GM12878 (cell line): ENCODE results near the gene PRR13. TPM values are rescaled to one million over a fixed set of nuclear protein-coding genes. Genes with fewer than 3 reads are reported as not detected.
"Not testable (repeated sequence)": the region's sequence is repeated elsewhere in the genome, so short reads cannot be mapped to it uniquely, and the experiment has no call there.

Experiments used
- ATAC-seq: fragments of 200-7000 bp; cut with Tn5 transposase; 3 replicates; pipeline ENCODE4 v1.9.1; 2020; ENCODE audit warnings: mild to moderate bottlenecking, moderate library complexity
- BruUV-seq: library from RNA; stranded (reverse); fragments of 400-500 nt; replicated peaks from 2 replicates; lab custom pipeline; 2021; lab: Mats Ljungman, UMichigan
- CTCF ChIA-PET: fragments of 300-600 bp; sonication (Branson Sonifier 250); formaldehyde crosslinking; extraction: SDS; loops from one replicate; lab custom pipeline; 2021; ENCODE audit warnings: inconsistent platforms; lab: Yijun Ruan, JAX
- POLR2A ChIA-PET: fragments of 350-600 bp; formaldehyde crosslinking; extraction: SDS; loops from one replicate; lab custom pipeline; 2021; ENCODE audit warnings: inconsistent platforms; lab: Charles Lee
- RAD21 ChIA-PET: fragments of 300-600 bp; sonication (Branson Sonifier 250); formaldehyde crosslinking; loops from one replicate; lab custom pipeline; 2023; ENCODE audit warnings: antibody characterized with exemption; ENCODE audit not compliant: unreplicated experiment; lab: Charles Lee
- SMC1A ChIA-PET: fragments of 300-600 bp; sonication (Branson Sonifier 250); formaldehyde crosslinking; loops from one replicate; lab custom pipeline; 2023; ENCODE audit not compliant: unreplicated experiment, uncharacterized antibody; lab: Charles Lee
- DNase-seq: peaks from one replicate; pipeline ENCODE4 v3.0.0-alpha.2; 2011; ENCODE audit warnings: low read depth, low spot score
- FAIRE-seq: peaks from 3 replicates; lab custom pipeline; 2011; peaks lifted over from hg19 to GRCh38; lab: Jason Lieb, UNC
- H2AFZ ChIP-seq: 2 replicates; pipeline ENCODE4 v1.6.0; 2011; ENCODE audit warnings: low read depth, low read length, control low read depth; ENCODE audit not compliant: control insufficient read depth
- H3K27ac ChIP-seq: 2 replicates; pipeline ENCODE4 v1.5.1; 2011; ENCODE audit warnings: control low read depth; ENCODE audit not compliant: control insufficient read depth, insufficient read depth
- H3K27me3 ChIP-seq, 2 experiments: replicated peaks in 1 of 2; 2 replicates each; pipeline versions ENCODE4 v1.6.0 to v1.6.1; 2011; ENCODE audit warnings: low read length in 1 of 2; ENCODE audit not compliant: control insufficient read depth in 2 of 2, insufficient read depth in 2 of 2
- H3K36me3 ChIP-seq, 2 experiments: 2 replicates each; pipeline ENCODE4 v1.5.1; 2011; ENCODE audit warnings: low read length in 1 of 2; ENCODE audit not compliant: control insufficient read depth in 2 of 2, insufficient read depth in 2 of 2
- H3K4me1 ChIP-seq: 2 replicates; pipeline ENCODE4 v1.6.1; 2011; ENCODE audit warnings: mild to moderate bottlenecking, low read length, moderate library complexity, mixed read lengths; ENCODE audit not compliant: control insufficient read depth, insufficient read depth
- H3K4me2 ChIP-seq: 2 replicates; pipeline ENCODE4 v1.6.0; 2011; ENCODE audit warnings: control low read depth; ENCODE audit not compliant: control insufficient read depth, insufficient read depth
- H3K4me3 ChIP-seq: fragments of 200-600 bp; sonication (generic); 2 replicates; pipeline ENCODE4 v1.5.1; 2016
- H3K79me2 ChIP-seq: 2 replicates; pipeline ENCODE4 v1.6.0; 2011; ENCODE audit warnings: low read length; ENCODE audit not compliant: control insufficient read depth, insufficient read depth
- H3K9ac ChIP-seq: 2 replicates; pipeline ENCODE4 v1.8.0; 2011; ENCODE audit warnings: low read length, control low read depth, mixed read lengths; ENCODE audit not compliant: control insufficient read depth, insufficient read depth
- H3K9me3 ChIP-seq: replicated peaks from 3 replicates; pipeline ENCODE4 v1.5.1; 2011; ENCODE audit warnings: mild to moderate bottlenecking, low read length; ENCODE audit not compliant: control insufficient read depth, insufficient read depth
- H4K20me1 ChIP-seq: 2 replicates; pipeline ENCODE4 v1.6.0; 2011; ENCODE audit not compliant: control insufficient read depth, insufficient read depth
- FOXM1 ChIP-seq: IDR thresholded peaks from 2 replicates; pipeline ENCODE4 v1.6.1; 2012; ENCODE audit warnings: low read depth, mild to moderate bottlenecking, inconsistent platforms, low read length, moderate library complexity
- IKZF2 ChIP-seq, 2 experiments: fragments of 450-650 bp; IDR thresholded peaks; 2 replicates each; pipeline ENCODE4 v1.6.1; 2017; ENCODE audit warnings: mild to moderate bottlenecking in 2 of 2, moderate library complexity in 2 of 2
- JUNB ChIP-seq: IDR thresholded peaks from 2 replicates; pipeline ENCODE4 v1.6.1; 2016; ENCODE audit warnings: antibody characterized with exemption, mild to moderate bottlenecking
- PKNOX1 ChIP-seq: fragments of 450-650 bp; IDR thresholded peaks from 2 replicates; pipeline ENCODE4 v1.6.1; 2016; ENCODE audit warnings: mild to moderate bottlenecking
- PML ChIP-seq: IDR thresholded peaks from 2 replicates; pipeline ENCODE4 v1.6.1; 2012; ENCODE audit warnings: low read length, inconsistent platforms
- RUNX3 ChIP-seq: IDR thresholded peaks from 2 replicates; pipeline ENCODE4 v1.6.1; 2012; ENCODE audit warnings: low read length, inconsistent platforms
- SMARCA5 ChIP-seq: fragments of 450-650 bp; IDR thresholded peaks from 2 replicates; pipeline ENCODE4 v1.6.1; 2017; ENCODE audit warnings: mild to moderate bottlenecking
- SPI1 ChIP-seq: IDR thresholded peaks from 2 replicates; pipeline ENCODE4 v1.6.1; 2011; ENCODE audit warnings: low read depth, mild to moderate bottlenecking, low read length, moderate library complexity, borderline replicate concordance; ENCODE audit not compliant: insufficient read depth
- ZNF384 ChIP-seq: IDR thresholded peaks from 2 replicates; pipeline ENCODE4 v1.6.1; 2012; ENCODE audit warnings: low read depth, mild to moderate bottlenecking, low read length, improper control_type of control experiment, borderline replicate concordance
- WGBS: methylation state at CpG from one replicate; pipeline ENCODE4 v1.1.6; 2016; ENCODE audit warnings: low lambda C conversion rate; ENCODE audit not compliant: insufficient replicate concordance, insufficient coverage; ENCODE audit errors: missing lambda C conversion rate; 5-methylcytosine and 5-hydroxymethylcytosine counted together
- in situ Hi-C: fragments of 300-500 bp; cut with MboI; formaldehyde crosslinking; loops from 9 replicates; pipeline ENCODE4 v1.14.3; 2018; ENCODE audit warnings: mixed read lengths
- intact Hi-C: fragments of 100-400 bp; cut with micrococcal nuclease; formaldehyde crosslinking; loops from one replicate; pipeline ENCODE4 v1.14.2; 2022; ENCODE audit not compliant: unreplicated experiment
- polyA plus RNA-seq, 11 experiments: library from polyadenylated mRNA; depleted of rRNA in 4 of 11; unstranded in 6 of 11; stranded (reverse) in 5 of 11; fragments of >200 nt; fragmentation: Nextera tagmentation in 4 of 11; fragmentation: Illumina TruSeq in 1 of 11; extraction: Ambion mirVana in 4 of 11; extraction: Trizol in 1 of 11; gene quantifications; 1 replicate in 1 of 11; 2 replicates in 10 of 11; pipeline versions ENCODE4 v1.2.1 to v1.2.3, GENCODE V29; 2011 to 2016; ENCODE audit warnings: inconsistent platforms in 2 of 11, missing spikeins in 2 of 11, low read depth in 1 of 11
- total RNA-seq, 4 experiments: library from RNA; depleted of rRNA in 3 of 4; stranded (reverse); fragments of >200 nt in 3 of 4; fragmentation: Illumina TruSeq in 1 of 4; extraction: Trizol in 1 of 4; gene quantifications; 2 replicates each; pipeline versions ENCODE4 v1.2.1 to v1.2.3, GENCODE V29; 2013 to 2021
- TF ChIP-seq, protein P1 (sequence below): fragments of 450-650 bp; IDR thresholded peaks from 2 replicates; pipeline ENCODE4 v1.6.1; 2017; ENCODE audit warnings: low read depth, mild to moderate bottlenecking, moderate library complexity

The PRR13 gene
- total and polyA plus RNA-seq, 10 of the 15 experiments (the other 5 are each of a cell fraction or from before 2014, with no cell fraction given), result 94.2 to 462 (median 276) TPM

- ChIA-PET POLR2A (interaction anchor here (0.6 to 2.7 kb wide), 3 partner anchors 37 to 85 kb away, joined by 5 to 24 read pairs (median 5); partner anchors contain the start of gene SP1), RAD21 (interaction anchor here (1.1 to 3.0 kb wide), 6 partner anchors 33 to 71 kb away, joined by 3 to 34 read pairs (median 11); partner anchors contain the start of gene SP1), CTCF (interaction anchor here (1.4 to 3.0 kb wide), 5 partner anchors 28 to 94 kb away, joined by 3 to 29 read pairs (median 8); partner anchors contain the start of gene AAAS), SMC1A (interaction anchor here (1.5 to 5.7 kb wide), 5 partner anchors 33 to 62 kb away, joined by 5 to 64 read pairs (median 24); partner anchors contain the start of gene SP1)
- in situ Hi-C loops, H3K27me3 ChIP-seq, H3K27ac ChIP-seq, H3K9ac ChIP-seq, H2AFZ ChIP-seq, ATAC-seq, H3K79me2 ChIP-seq, H3K4me3 ChIP-seq, BruUV-seq, intact Hi-C loops, DNase-seq, H3K4me2 ChIP-seq, H4K20me1 ChIP-seq, H3K9me3 ChIP-seq: not testable (repeated sequence)
- peak; percentile 31 for FAIRE-seq
- WGBS, result 100% methylated on average over 2 of the region's 2 CpGs
- Histone ChIP-seq H3K4me1 (peaks cover 18% of the 10 kb centered on the region), H3K36me3 (peaks cover 5 to 14% of the 10 kb centered on the region in 2 experiments; a peak in 3 of 4 replicates)
These were observed 25.7 kb upstream of the PRR13 start for GRCh38 chr12:53415752-53416389.

DNA sequence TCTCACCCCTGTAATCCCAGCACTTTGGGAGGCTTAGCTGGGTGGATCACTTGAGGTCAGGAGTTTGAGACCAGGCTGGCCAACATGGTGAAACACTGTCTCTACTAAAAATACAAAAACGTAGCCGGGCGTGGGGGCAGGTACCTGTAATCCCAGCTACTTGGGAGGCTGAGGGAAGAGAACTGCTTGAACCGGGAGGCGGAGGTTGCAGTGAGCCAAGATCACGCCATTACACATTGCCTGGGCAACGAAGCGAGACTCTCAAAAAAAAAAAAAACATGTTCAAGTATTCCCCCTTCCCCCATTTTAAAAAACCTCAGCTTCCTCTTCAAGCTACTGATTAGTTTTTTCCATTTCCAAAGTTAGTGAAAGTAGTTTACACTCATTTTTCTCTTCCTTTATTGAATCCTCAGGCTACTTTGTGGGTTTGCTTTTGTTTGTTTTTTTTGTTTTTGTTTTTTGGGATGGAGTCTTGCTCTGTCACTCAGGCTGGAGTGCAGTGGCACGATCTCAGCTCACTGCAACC, 24.2 kb upstream of the PRR13 start:
- H3K27me3 ChIP-seq, intact Hi-C loops, H3K9ac ChIP-seq, BruUV-seq, FAIRE-seq, H4K20me1 ChIP-seq, in situ Hi-C loops, H3K4me3 ChIP-seq, H3K79me2 ChIP-seq, H3K9me3 ChIP-seq, H3K36me3 ChIP-seq: not testable (repeated sequence)
- ChIA-PET POLR2A (interaction anchor here (1.0 to 2.7 kb wide), 10 partner anchors 11 to 84 kb away, joined by 3 to 24 read pairs (median 5); partner anchors contain the start of genes SP1 and TARBP2), RAD21 (interaction anchor here (1.0 to 3.0 kb wide), 10 partner anchors 29 to 197 kb away, joined by 3 to 34 read pairs (median 8); partner anchors contain the start of genes AAAS, SP1 and TARBP2), SMC1A (interaction anchor here (0.6 to 5.7 kb wide), 13 partner anchors 11 to 97 kb away, joined by 3 to 64 read pairs (median 4); partner anchors contain the start of gene AAAS), CTCF (interaction anchor here (0.6 to 3.0 kb wide), 22 partner anchors 24 to 207 kb away, joined by 3 to 29 read pairs (median 4); partner anchors contain the start of genes AAAS, PRR13, SP1 and TARBP2)
- Histone ChIP-seq H3K4me2 (peak overlapping the region; percentile 48; the same call in 1 of the 2 replicates), H3K27ac (peak overlapping the region; percentile 1; the same call in 1 of the 2 replicates), H3K4me1 (peaks cover 22% of the 10 kb centered on the region), H2AFZ (peak overlapping the region; percentile 15; the same call in 1 of the 2 replicates)
- DNase-seq, result peak; percentile 51
- peak; percentile 52 for ATAC-seq
- 1% methylated on average over 9 of the region's 9 CpGs for WGBS
- TF ChIP-seq IKZF2 (IDR thresholded peaks at IDR 0.05) (peak; percentile 78 to 89), SMARCA5 (0 out of 2 replicates have a peak, but pooled peaks have one; percentile 28), SPI1 (0 out of 2 replicates have a peak, but pooled peaks have one; percentile 13), FOXM1 (peak; percentile 42; the same call in 1 of the 2 replicates), JUNB (peak; percentile 33; the same call in 1 of the 2 replicates), RUNX3 (peak; percentile 79), PML (peak; percentile 58; the same call in 1 of the 2 replicates), PKNOX1 (peak; percentile 79), ZNF384 (peak; percentile 86)
- TF ChIP-seq, protein P1, sequence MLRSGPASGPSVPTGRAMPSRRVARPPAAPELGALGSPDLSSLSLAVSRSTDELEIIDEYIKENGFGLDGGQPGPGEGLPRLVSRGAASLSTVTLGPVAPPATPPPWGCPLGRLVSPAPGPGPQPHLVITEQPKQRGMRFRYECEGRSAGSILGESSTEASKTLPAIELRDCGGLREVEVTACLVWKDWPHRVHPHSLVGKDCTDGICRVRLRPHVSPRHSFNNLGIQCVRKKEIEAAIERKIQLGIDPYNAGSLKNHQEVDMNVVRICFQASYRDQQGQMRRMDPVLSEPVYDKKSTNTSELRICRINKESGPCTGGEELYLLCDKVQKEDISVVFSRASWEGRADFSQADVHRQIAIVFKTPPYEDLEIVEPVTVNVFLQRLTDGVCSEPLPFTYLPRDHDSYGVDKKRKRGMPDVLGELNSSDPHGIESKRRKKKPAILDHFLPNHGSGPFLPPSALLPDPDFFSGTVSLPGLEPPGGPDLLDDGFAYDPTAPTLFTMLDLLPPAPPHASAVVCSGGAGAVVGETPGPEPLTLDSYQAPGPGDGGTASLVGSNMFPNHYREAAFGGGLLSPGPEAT, result peak; percentile 89
